Neuronal stem cell (in vitro differentiated cells): ENCODE measurements around the gene TRIM63.
A peak's percentile ranks its signal among the peaks of the same experiment; 100 is the strongest.

Experiments
- DNase-seq: peaks from one replicate; pipeline ENCODE4 v3.0.0-alpha.2; 2013; ENCODE audit warnings: low spot score
- H2AFZ ChIP-seq: one replicate; pipeline ENCODE4 v1.6.1; 2013; ENCODE audit warnings: mild to moderate bottlenecking, low read length, inconsistent platforms
- H2AK5ac ChIP-seq: 2 replicates; pipeline ENCODE4 v1.6.1; 2013; ENCODE audit warnings: low read depth, mild to moderate bottlenecking, inconsistent platforms, low read length, moderate library complexity, mixed read lengths
- H2BK120ac ChIP-seq: 2 replicates; pipeline ENCODE4 v1.6.1; 2013; ENCODE audit warnings: low read depth, mild to moderate bottlenecking, inconsistent platforms, low read length, moderate library complexity, mixed read lengths
- H2BK12ac ChIP-seq: one replicate; pipeline ENCODE4 v1.6.1; 2013; ENCODE audit warnings: low read length, inconsistent platforms
- H2BK15ac ChIP-seq: 2 replicates; pipeline ENCODE4 v1.6.1; 2013; ENCODE audit warnings: mild to moderate bottlenecking, low read length, inconsistent platforms, mixed read lengths
- H2BK5ac ChIP-seq: one replicate; pipeline ENCODE4 v1.6.1; 2013; ENCODE audit warnings: inconsistent platforms, mild to moderate bottlenecking, low read length, moderate library complexity
- H3K14ac ChIP-seq: one replicate; pipeline ENCODE4 v1.6.1; 2013; ENCODE audit warnings: low read length, inconsistent platforms
- H3K18ac ChIP-seq: 2 replicates; pipeline ENCODE4 v1.6.1; 2013; ENCODE audit warnings: low read length, inconsistent platforms
- H3K23ac ChIP-seq: 2 replicates; pipeline ENCODE4 v1.6.1; 2013; ENCODE audit warnings: low read depth, mild to moderate bottlenecking, mixed read lengths, low read length, inconsistent platforms; ENCODE audit not compliant: poor library complexity
- H3K27ac ChIP-seq: replicated peaks from 3 replicates; pipeline ENCODE4 v1.5.1; 2013; ENCODE audit warnings: low read length, inconsistent platforms
- H3K27me3 ChIP-seq, 3 experiments: 2 replicates each; pipeline ENCODE4 v1.6.1; 2013; ENCODE audit warnings: low read length in 3 of 3, mild to moderate bottlenecking in 2 of 3, inconsistent platforms in 1 of 3, low read depth in 1 of 3, mixed read lengths in 1 of 3, moderate library complexity in 1 of 3; ENCODE audit not compliant: control insufficient read depth in 3 of 3, insufficient read depth in 3 of 3
- H3K36me3 ChIP-seq, 2 donors: replicated peaks in 1 of 2; 2 replicates each; pipeline ENCODE4 v1.6.1; 2013; ENCODE audit warnings: low read length in 2 of 2; ENCODE audit not compliant: control insufficient read depth in 2 of 2, insufficient read depth in 2 of 2
- H3K4ac ChIP-seq: 2 replicates; pipeline ENCODE4 v1.6.1; 2013; ENCODE audit warnings: inconsistent platforms, mild to moderate bottlenecking, low read length, moderate library complexity
- H3K4me1 ChIP-seq, 2 donors: 1 replicate in 1 of 2; 2 replicates in 1 of 2; pipeline ENCODE4 v1.6.1; 2013; ENCODE audit warnings: low read length in 2 of 2, low read depth in 1 of 2; ENCODE audit not compliant: control insufficient read depth in 2 of 2, insufficient read depth in 1 of 2
- H3K4me2 ChIP-seq: one replicate; pipeline ENCODE4 v1.6.1; 2013; ENCODE audit warnings: mild to moderate bottlenecking, low read length, inconsistent platforms; ENCODE audit not compliant: insufficient read depth, poor library complexity, severe bottlenecking
- H3K4me3 ChIP-seq, 2 donors: 2 replicates each; pipeline ENCODE4 v1.5.1; 2013; ENCODE audit warnings: low read length in 2 of 2, mild to moderate bottlenecking in 2 of 2, inconsistent platforms in 1 of 2, moderate library complexity in 1 of 2
- H3K79me1 ChIP-seq: one replicate; pipeline ENCODE4 v1.6.1; 2013; ENCODE audit warnings: low read depth, mild to moderate bottlenecking, inconsistent platforms, low read length, moderate library complexity
- H3K9ac ChIP-seq: one replicate; pipeline ENCODE4 v1.6.1; 2013; ENCODE audit warnings: mild to moderate bottlenecking, low read depth, low read length, inconsistent platforms; ENCODE audit not compliant: poor library complexity
- H3K9me3 ChIP-seq, 2 donors: replicated peaks in 1 of 2; 2 replicates each; pipeline versions ENCODE3 to v1.6.1; 2013; ENCODE audit warnings: low read length in 2 of 2, mild to moderate bottlenecking in 2 of 2, inconsistent platforms in 1 of 2, low read depth in 1 of 2, mixed read lengths in 1 of 2, moderate library complexity in 1 of 2; ENCODE audit not compliant: control insufficient read depth in 2 of 2, insufficient read depth in 1 of 2
- H4K8ac ChIP-seq: one replicate; pipeline ENCODE4 v1.6.1; 2013; ENCODE audit warnings: low read depth, mild to moderate bottlenecking, inconsistent platforms, low read length, moderate library complexity
- H4K91ac ChIP-seq: one replicate; pipeline ENCODE4 v1.6.1; 2013; ENCODE audit warnings: low read length, low read depth, mild to moderate bottlenecking, inconsistent platforms; ENCODE audit not compliant: poor library complexity
- WGBS, 2 donors: extraction: QIAGEN DNeasy Blood & Tissue Kit; methylation state at CpG; one replicate each; pipeline ENCODE4 v1.1.7; 2013; ENCODE audit warnings: missing lambda C conversion rate in 2 of 2, mixed read lengths in 1 of 2; ENCODE audit not compliant: insufficient read length in 2 of 2, insufficient replicate concordance in 1 of 2; ENCODE audit errors: extremely low coverage in 2 of 2; 5-methylcytosine and 5-hydroxymethylcytosine counted together

Gene TRIM63

DNA sequence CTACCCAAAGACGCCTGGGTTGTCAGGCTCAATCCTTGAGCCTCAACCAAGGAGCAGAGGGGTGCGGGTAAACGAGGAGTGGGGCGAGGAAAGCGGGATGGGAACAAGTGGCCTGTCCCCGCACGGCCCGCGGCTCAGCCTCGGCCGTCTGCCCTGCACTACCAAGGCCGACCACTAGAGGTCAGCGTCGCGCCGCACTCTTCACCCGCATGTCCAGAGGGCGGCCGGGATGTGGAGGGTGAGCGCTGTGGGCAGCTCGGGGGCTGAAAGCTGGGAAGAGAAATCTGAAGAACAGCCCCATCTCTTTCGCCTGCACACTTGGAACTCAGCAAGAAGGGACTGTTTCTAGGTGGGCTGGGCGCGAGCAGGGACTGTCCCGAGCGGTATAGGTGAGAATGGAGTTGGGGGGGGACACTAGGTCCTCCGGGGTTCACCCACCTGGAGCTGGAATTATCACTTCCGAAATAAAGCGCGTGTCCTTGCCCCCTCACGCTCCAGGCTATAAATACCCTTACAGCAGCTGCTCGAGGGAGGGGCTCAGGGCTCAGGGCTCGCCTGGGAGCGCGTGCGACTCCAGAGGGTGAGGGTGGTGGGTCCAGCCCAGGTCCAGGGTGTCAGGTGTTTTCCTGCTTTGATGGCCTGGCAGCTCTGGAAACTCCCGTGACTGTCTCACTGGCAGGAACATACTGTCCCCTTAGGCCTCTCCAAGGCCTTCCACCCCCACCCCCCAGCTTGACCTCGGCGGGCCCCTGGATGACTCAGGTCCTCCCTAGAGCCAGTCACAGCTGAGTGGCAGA is 31.3 kb downstream of the TRIM63 start:
- Histone ChIP-seq H3K23ac (peak overlapping the region; percentile 99), H3K4me2 (peak overlapping the region; percentile 99), H3K14ac (peak overlapping the region; percentile 63), H4K91ac (no peak overlapping the region), H2BK5ac (peak overlapping the region; percentile 82), H2AFZ (peak overlapping the region; percentile 94), H3K79me1 (no peaks in the 10 kb centered on the region), H3K18ac (peak overlapping the region; percentile 99), H3K9ac (peak overlapping the region; percentile 89), H2BK120ac (no peak overlapping the region), H3K4me1 (peaks cover 8 to 10% of the 10 kb centered on the region in 2 donors), H2BK12ac (no peak overlapping the region), H3K27ac (no peak overlapping the region), H3K36me3 (no peaks in the 10 kb centered on the region), H3K4ac (no peak overlapping the region), H2AK5ac (peak overlapping the region; percentile 33), H3K27me3 (peaks cover 0 to 34% (median 11%) of the 10 kb centered on the region in 3 experiments), H4K8ac (no peak overlapping the region), H2BK15ac (peak overlapping the region; percentile 72), H3K4me3 (peak overlapping the region; percentile 64 to 94), H3K9me3 (no peaks in the 10 kb centered on the region)
- no CpG with 5 or more reads among the region's 39 CpGs for WGBS, 2 donors
- peak; percentile 81 for DNase-seq

DNA sequence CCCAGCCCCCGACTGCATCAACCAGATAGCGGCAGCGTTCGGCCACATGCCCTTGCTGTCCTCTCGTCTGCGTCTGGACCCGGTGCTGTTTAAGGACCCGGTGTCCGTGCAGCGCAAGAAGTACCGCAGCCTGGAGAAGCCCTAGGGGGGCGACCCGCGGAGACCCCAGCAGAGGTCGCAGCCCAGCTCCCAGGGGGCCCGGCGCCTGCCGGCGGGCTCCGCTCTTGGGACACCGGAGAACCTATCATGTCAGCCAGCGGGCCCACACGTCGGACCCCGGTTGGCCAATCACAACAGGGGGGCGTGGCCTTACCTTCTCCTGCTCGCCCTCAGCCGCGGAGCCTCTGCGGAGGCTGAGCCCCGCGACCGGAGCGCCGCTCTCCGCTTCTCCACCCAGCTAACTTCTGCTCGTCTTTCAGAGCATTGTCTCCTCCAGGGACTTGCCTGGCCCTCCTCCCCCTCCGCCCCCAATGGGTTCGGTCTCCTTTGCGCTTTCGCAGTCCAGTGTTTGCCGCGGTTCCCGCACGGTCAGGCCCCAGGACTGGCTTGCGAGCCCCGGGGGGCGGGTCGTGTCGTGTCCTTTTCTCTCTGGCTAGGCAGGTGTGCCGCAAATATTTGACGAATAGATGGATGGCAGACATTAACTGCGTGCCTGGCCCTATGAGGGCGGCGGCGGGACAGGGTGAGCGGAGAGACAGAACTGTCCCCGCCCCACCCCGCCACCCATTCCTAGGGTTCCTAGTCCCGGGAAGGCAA is 32.0 kb downstream of the TRIM63 start:
- H3K27me3 ChIP-seq = peaks cover 0 to 33% (median 10%) of the 10 kb centered on the region in 3 experiments

DNA sequence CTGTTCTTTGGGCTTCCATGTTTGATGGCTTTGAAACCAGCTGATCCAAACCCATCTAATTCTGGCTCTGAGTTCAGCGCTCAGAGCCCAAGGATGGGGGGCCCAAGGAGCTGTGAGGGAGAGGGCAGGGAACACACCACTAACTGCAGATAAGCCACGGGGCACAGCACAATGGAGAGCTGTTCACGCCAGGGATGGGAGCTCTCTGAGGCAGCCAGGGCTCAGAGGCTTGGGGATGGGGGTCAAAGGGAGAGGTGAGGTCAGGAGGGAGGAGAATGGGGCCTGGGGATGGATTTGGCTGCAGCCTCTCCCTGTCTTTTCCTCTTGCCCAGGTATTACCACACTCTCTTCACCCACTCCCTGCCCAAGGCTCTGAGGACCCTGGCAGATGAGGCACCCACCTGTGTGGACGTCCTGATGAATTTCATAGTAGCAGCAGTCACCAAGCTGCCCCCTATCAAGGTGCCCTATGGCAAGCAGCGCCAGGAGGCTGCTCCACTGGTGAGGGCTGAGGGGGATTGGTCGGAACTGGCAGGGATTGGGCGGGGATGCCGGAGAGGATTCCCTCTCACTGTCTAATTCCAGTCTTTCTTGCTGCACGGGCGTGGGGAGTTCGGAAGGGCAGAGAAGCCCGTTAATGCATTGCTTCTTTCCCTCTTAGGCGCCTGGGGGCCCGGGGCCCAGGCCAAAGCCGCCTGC is 32.8 kb downstream of the TRIM63 start:
- Histone ChIP-seq H3K27me3 (peaks cover 0 to 33% (median 10%) of the 10 kb centered on the region in 3 experiments), H2BK12ac (peak overlapping the region; percentile 87), H3K4me2 (peak overlapping the region; percentile 99), H3K14ac (no peak overlapping the region), H3K27ac (no peak overlapping the region), H4K8ac (no peak overlapping the region), H3K4me3 (peak overlapping the region; percentile 64 to 79), H3K9ac (peak overlapping the region; percentile 83), H2BK15ac (no peak overlapping the region), H2BK5ac (peak overlapping the region; percentile 82), H3K23ac (peak overlapping the region; percentile 99), H2AK5ac (peak overlapping the region; percentile 44), H2BK120ac (peak overlapping the region; percentile 32), H2AFZ (peak overlapping the region; percentile 94), H3K9me3 (no peaks in the 10 kb centered on the region), H3K4ac (no peak overlapping the region), H3K36me3 (no peaks in the 10 kb centered on the region), H3K79me1 (no peaks in the 10 kb centered on the region), H4K91ac (no peak overlapping the region), H3K4me1 (peaks cover 8 to 10% of the 10 kb centered on the region in 2 donors), H3K18ac (peak overlapping the region; percentile 94)
- no CpG with 5 or more reads among the region's 15 CpGs for WGBS, 2 donors
- peak; percentile 17 for DNase-seq

More for the DNA sequence above, 32.0 kb downstream of the TRIM63 start:
- Histone ChIP-seq H2AFZ (peak overlapping the region; percentile 94), H3K18ac (peak overlapping the region; percentile 99), H3K23ac (peak overlapping the region; percentile 99), H2AK5ac (peak overlapping the region; percentile 88), H3K4me2 (peak overlapping the region; percentile 99), H2BK120ac (no peak overlapping the region), H3K4me3 (peak overlapping the region; percentile 64 to 94), H3K9ac (peak overlapping the region; percentile 89), H3K79me1 (no peaks in the 10 kb centered on the region), H2BK5ac (peak overlapping the region; percentile 82), H4K91ac (no peak overlapping the region), H2BK15ac (peak overlapping the region; percentile 72), H3K4ac (peak overlapping the region; percentile 77), H3K36me3 (no peaks in the 10 kb centered on the region), H4K8ac (no peak overlapping the region), H3K27ac (peak overlapping the region; percentile 61), H2BK12ac (no peak overlapping the region), H3K9me3 (no peaks in the 10 kb centered on the region), H3K14ac (peak overlapping the region; percentile 63), H3K4me1 (peaks cover 8 to 10% of the 10 kb centered on the region in 2 donors)
- WGBS, 2 donors = no CpG with 5 or more reads among the region's 60 CpGs
- DNase-seq = peak; percentile 93
